BLaER1 treated with 17β-estradiol and CSF1 and Interleukin-3, amounts not matched to agents 10 nM and 100 nM (cell line): ENCODE results near the gene TET1.

Source experiments
- H3K27ac ChIP-seq, 11 experiments: shearing (Covaris generic); formaldehyde crosslinking; 2 replicates each; pipeline ENCODE4 v1.8.1; 2022
- H3K27me3 ChIP-seq, 11 experiments: shearing (Covaris generic); formaldehyde crosslinking; 2 replicates each; pipeline ENCODE4 v1.8.1; 2022
- H3K36me3 ChIP-seq, 11 experiments: shearing (Covaris generic); formaldehyde crosslinking; 2 replicates each; pipeline ENCODE4 v1.8.1; 2022
- H3K4me1 ChIP-seq, 10 experiments: shearing (Covaris generic); formaldehyde crosslinking; 2 replicates each; pipeline ENCODE4 v1.8.1; 2022
- H3K4me2 ChIP-seq, 11 experiments: shearing (Covaris generic); formaldehyde crosslinking; 2 replicates each; pipeline ENCODE4 v1.8.1; 2022
- H3K4me3 ChIP-seq, 10 experiments: shearing (Covaris generic); formaldehyde crosslinking; 2 replicates each; pipeline ENCODE4 v1.8.1; 2022
- H3K9ac ChIP-seq, 11 experiments: shearing (Covaris generic); formaldehyde crosslinking; 2 replicates each; pipeline ENCODE4 v1.8.1; 2022
- H3K9me3 ChIP-seq, 11 experiments: shearing (Covaris generic); formaldehyde crosslinking; replicated peaks in 1 of 11; 2 replicates each; pipeline ENCODE4 v1.8.1; 2022
- H4K20me1 ChIP-seq, 11 experiments: shearing (Covaris generic); formaldehyde crosslinking; 2 replicates each; pipeline ENCODE4 v1.8.1; 2022
- Cebpa-rat ChIP-seq, 11 experiments: shearing (Covaris generic); IDR thresholded peaks; 2 replicates each; pipeline ENCODE4 v1.8.1; 2022

TET1 gene

DNA sequence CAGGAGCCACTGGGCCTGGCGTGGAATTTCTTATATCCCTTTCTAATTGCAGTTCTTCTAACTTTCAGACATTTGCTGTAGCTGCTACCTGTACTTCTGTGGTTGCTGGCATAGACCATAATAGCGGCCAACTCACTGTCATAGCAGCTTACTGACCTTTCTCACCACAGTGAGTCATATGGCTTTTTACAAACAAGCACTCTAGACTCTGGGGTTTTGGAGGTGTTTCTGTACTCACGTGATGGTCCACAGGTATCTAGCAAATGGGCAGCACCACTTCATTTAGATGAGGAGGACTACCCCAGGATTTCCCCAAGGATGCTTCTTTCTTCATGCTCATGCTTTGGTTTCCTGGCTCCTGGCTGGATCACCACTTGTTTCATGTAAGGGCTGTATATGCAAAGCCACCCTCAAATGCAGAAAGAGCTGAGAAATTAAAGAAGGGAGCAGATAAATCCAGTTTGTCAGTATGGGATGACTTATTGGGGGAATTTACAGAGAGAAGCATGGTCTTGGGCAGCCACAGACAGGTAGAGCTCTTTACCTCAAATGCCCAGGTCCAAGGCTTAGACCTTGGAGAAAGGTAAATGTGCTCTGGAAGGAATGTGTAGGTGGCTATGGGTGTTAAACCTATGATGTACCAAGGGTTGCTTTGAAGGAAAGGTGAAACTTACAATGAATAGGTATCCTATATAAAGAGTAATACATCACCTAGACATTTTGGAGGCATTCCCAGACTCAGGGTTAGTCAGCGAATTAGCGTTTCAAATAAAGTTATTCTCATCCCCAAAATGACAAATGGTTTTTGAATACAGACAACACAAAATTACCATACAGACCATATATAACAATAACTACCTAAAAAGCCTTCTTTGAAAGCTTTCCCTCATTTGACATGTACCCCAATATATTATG, 16.9 kb upstream of the TET1 start:
- Histone ChIP-seq H3K4me3 (no peak overlapping the region), H3K36me3 (no peaks in the 10 kb centered on the region), H4K20me1 (no peaks in the 10 kb centered on the region), H3K27ac (no peak overlapping the region), H3K9me3 (no peaks in the 10 kb centered on the region), H3K4me1 (no peaks in the 10 kb centered on the region), H3K4me2 (no peak overlapping the region), H3K27me3 (no peaks in the 10 kb centered on the region), H3K9ac (no peak overlapping the region)
- no peak for TF ChIP-seq Cebpa-rat (IDR thresholded peaks at IDR 0.05)

DNA sequence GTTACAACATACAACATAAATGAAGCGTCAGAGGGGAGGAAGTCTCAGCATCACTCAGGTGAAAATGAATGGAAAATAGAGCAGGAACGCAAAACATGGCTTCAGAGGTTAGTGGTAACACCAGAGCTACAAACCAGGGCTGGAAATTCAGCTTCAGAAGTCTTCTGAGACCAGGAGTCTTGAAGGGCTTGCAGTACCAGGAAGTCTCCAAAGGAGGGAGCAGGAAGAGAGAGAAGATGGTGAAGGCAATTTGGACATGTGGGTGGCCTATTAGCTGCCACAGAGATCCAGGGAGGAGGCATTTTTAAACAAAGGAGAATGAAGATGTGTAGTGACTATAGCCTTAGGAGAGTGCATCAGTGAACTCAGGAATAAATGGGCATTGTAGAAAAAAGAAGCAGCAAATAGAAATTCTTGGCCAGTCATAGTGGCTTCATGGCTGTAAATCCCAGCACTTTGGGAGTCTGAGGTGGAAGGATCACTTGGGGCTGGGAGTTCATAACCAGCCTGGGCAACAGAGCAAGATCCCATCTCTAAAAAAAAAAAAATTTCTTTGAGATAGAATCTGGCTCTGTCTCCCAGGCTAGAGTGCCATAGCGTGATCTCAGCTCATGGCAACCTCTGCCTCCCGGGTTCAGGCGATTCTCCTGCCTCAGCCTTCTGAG, 9.3 kb upstream of the TET1 start:
- no peaks in the 10 kb centered on the region for H4K20me1 ChIP-seq
- no peak overlapping the region for H3K4me3 ChIP-seq
- H3K9me3 ChIP-seq, result no peaks in the 10 kb centered on the region
- no peaks in the 10 kb centered on the region for H3K36me3 ChIP-seq
- no peak overlapping the region for H3K27ac ChIP-seq
- no peak overlapping the region for H3K4me2 ChIP-seq
- peaks cover 0 to 8% (median 0%) of the 10 kb centered on the region in 11 experiments; a peak in 2 of 22 replicates for H3K27me3 ChIP-seq
- H3K4me1 ChIP-seq, result no peaks in the 10 kb centered on the region
- TF ChIP-seq Cebpa-rat (IDR thresholded peaks at IDR 0.05), result no peak
- H3K9ac ChIP-seq, result no peak overlapping the region

DNA sequence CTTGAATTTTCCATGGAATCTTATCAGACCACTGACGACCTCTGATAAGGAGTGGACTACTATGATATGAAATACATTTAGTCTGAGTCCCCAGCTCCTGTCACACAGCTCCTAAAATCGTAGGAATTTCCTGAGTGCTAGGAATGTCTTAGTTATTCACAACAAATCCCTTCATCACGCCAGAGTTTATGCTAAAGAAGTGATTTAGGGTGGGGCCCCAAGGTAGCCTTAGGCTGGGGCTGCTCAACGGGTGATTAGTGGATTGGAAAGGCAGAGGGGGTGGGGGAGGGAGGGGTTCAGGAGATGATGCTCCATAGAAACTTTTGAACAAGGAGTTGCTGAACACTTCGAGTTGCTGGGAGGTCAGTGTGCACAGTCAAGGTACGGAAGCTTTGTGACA, 7.0 kb upstream of the TET1 start:
- Histone ChIP-seq H3K36me3 (no peaks in the 10 kb centered on the region), H3K27ac (no peak overlapping the region), H3K9me3 (no peaks in the 10 kb centered on the region), H3K4me2 (no peak overlapping the region), H3K27me3 (peaks cover 3 to 30% (median 11%) of the 10 kb centered on the region in 11 experiments; a peak in 17 of 22 replicates), H3K4me3 (no peak overlapping the region), H4K20me1 (peaks cover 0 to 5% (median 0%) of the 10 kb centered on the region in 11 experiments; a peak in 3 of 22 replicates), H3K4me1 (no peaks in the 10 kb centered on the region), H3K9ac (no peak overlapping the region)
- no peak for TF ChIP-seq Cebpa-rat (IDR thresholded peaks at IDR 0.05)

DNA sequence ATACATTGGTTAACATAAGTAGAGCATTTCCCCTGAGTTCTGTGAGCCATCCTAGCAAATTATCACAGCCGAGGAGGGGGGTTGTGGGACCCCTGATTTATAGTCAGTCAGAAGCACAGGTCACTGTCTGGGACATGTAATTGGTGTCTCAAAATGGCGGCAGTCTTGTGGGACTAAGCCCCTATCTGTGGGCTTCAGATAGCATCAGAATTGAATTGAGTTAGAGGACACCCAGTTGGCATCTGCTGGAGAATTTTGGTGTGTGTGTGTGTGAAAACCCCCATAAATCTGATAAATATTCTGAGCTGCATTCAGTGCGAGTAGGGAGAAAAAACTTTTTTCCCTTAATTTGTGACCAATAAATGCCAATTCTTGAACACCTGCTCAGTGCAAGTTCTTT, 6.5 kb upstream of the TET1 start:
- TF ChIP-seq Cebpa-rat (IDR thresholded peaks at IDR 0.05), result no peak
- H3K9ac ChIP-seq, result no peak overlapping the region
- H4K20me1 ChIP-seq, result peaks cover 0 to 5% (median 0%) of the 10 kb centered on the region in 11 experiments; a peak in 3 of 22 replicates
- no peak overlapping the region for H3K27ac ChIP-seq
- no peaks in the 10 kb centered on the region for H3K4me1 ChIP-seq
- H3K4me2 ChIP-seq, result no peak overlapping the region
- H3K36me3 ChIP-seq, result no peaks in the 10 kb centered on the region
- H3K4me3 ChIP-seq, result no peak overlapping the region
- no peaks in the 10 kb centered on the region for H3K9me3 ChIP-seq
- H3K27me3 ChIP-seq, result peaks cover 7 to 35% (median 15%) of the 10 kb centered on the region in 11 experiments; a peak in 19 of 22 replicates

DNA sequence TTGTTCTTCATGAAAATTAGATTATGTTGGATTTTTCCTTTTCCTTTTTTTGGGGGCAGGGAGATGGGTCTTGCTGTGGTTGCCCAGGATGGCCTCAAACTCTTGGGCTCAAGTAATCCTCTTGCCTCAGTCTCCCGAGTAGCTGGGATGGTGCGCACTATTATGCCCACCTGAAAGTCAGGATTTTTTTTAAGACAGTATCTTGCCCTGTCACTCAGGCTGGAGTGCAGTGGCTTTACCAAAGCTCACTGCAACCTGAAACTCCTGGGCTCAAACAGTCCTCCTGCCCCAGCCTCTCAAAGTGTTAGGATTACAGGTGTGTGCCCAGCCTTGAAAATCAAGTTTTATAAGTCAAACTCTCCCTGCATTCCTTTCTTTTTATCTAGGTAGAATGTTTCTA, 1.7 kb upstream of the TET1 start:
- TF ChIP-seq Cebpa-rat (IDR thresholded peaks at IDR 0.05), result no peak
- H4K20me1 ChIP-seq, result peaks cover 0 to 33% (median 17%) of the 10 kb centered on the region in 11 experiments; a peak in 13 of 22 replicates

DNA sequence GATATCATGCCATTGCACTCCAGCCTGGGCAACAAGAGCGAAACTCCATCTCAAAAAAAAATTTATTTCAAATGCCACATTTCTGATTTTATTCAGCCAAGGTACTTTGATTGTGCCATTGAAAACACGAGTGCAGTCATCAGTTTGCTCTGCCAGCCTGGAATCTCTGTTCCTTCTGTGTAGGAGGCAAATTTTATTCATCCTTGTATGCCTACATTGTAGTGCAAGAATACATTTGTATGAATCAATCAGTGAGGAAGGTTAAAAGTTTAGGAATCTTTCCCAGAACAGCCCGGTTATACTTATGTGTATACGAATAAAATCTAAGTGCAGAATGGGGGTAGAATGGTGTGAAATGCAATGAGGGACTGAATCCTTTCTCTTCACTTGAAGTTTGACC, 886 bp upstream of the TET1 start:
- Histone ChIP-seq H3K4me3 (no peak overlapping the region), H3K27me3 (peaks cover 64 to 88% (median 72%) of the 10 kb centered on the region in 11 experiments), H3K9me3 (peaks cover 0 to 10% (median 0%) of the 10 kb centered on the region in 11 experiments; a peak in 5 of 22 replicates), H3K4me1 (peaks cover 0 to 13% (median 5%) of the 10 kb centered on the region in 10 experiments; a peak in 10 of 20 replicates), H3K27ac (no peak overlapping the region), H3K36me3 (no peaks in the 10 kb centered on the region), H3K4me2 (no peak overlapping the region), H4K20me1 (peaks cover 0 to 35% (median 17%) of the 10 kb centered on the region in 11 experiments; a peak in 13 of 22 replicates), H3K9ac (no peak overlapping the region)
- no peak for TF ChIP-seq Cebpa-rat (IDR thresholded peaks at IDR 0.05)

More for the DNA sequence above, 1.7 kb upstream of the TET1 start:
- H3K4me1 ChIP-seq, result peaks cover 0 to 13% (median 5%) of the 10 kb centered on the region in 10 experiments; a peak in 10 of 20 replicates
- no peak overlapping the region for H3K4me3 ChIP-seq
- H3K27me3 ChIP-seq, result peaks cover 56 to 81% (median 64%) of the 10 kb centered on the region in 11 experiments
- no peak overlapping the region for H3K4me2 ChIP-seq
- H3K9ac ChIP-seq, result no peak overlapping the region
- H3K27ac ChIP-seq, result no peak overlapping the region
- H3K36me3 ChIP-seq, result no peaks in the 10 kb centered on the region
- peaks cover 0 to 10% (median 0%) of the 10 kb centered on the region in 11 experiments; a peak in 5 of 22 replicates for H3K9me3 ChIP-seq

DNA sequence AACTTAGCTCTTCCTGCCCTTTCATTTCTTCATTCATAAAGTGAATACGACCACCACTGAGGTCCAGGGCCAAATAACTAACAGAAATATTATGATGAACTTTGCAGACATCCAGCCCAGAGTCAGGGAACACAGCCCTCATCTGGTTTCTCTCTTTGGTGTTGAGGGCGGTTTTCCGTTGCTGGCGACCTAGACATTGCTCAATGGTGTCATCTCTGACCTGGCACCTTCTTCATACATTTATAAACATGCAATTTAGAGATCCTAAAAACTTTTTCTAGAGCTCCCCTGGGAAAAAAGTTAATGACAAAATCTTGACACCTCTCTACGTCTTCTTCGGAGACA, 324 bp upstream of the TET1 start:
- peaks cover 0 to 13% (median 5%) of the 10 kb centered on the region in 10 experiments; a peak in 10 of 20 replicates for H3K4me1 ChIP-seq
- H4K20me1 ChIP-seq, result peaks cover 0 to 37% (median 17%) of the 10 kb centered on the region in 11 experiments; a peak in 13 of 22 replicates
- peak overlapping the region in 2 of 11 experiments; percentile 36 to 40; a peak in 3 of 22 replicates for H3K4me2 ChIP-seq
- no peak overlapping the region for H3K4me3 ChIP-seq
- no peaks in the 10 kb centered on the region for H3K36me3 ChIP-seq
- TF ChIP-seq Cebpa-rat (IDR thresholded peaks at IDR 0.05), result no peak
- H3K9ac ChIP-seq, result no peak overlapping the region
- H3K27me3 ChIP-seq, result peaks cover 70 to 91% (median 78%) of the 10 kb centered on the region in 11 experiments
- H3K9me3 ChIP-seq, result peaks cover 0 to 10% (median 0%) of the 10 kb centered on the region in 11 experiments; a peak in 5 of 22 replicates
- no peak overlapping the region for H3K27ac ChIP-seq

DNA sequence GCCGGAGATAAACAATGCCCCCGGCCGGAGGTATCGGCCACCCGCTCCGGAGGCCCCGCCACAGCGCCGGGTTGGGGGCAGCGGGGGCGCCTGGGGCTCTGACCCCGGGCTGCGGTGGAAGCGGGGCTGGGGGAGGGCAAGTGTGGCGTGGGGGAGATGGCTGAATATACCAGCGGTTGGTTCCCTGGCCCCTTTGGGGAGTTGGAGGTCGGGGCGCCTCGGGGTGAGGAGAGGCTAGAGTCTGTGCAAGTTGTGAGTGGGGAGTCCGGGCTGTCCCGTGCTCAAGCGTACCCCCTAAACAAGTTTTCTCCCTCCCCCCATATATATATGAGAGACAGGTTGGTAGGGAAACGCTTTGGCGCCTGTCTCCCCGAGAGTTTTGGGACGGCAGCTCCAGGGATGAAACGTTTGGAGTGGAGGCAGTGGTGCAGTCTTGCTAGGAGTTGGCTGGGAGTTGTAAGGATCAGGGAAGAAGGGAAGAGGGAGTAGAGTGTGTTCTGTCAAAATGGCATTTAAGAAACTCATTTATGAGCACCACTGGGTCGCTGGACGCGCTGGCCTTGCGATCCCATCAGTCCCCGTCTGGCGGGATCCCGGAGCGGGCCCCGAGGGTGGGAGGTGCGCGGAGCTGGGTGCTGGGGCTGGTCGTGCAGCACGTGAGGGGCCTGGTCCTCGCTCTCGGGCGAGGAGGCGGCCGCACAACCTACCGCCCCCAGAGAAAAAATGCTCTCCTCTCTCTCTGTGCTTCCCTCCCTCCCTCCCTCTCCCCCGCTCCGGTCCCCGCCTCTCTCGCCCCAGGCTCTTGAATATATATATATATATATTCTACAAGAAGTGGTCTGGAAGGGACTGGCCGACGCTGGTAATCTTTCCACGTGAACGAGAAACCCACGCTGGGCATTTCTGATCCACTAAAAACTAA, 1.1 kb downstream of the TET1 start:
- H3K9ac ChIP-seq, result no peak overlapping the region
- H3K4me3 ChIP-seq, result 0 out of 20 replicates have a peak overlapping the region, but pooled peaks of 1 of the 10 experiments have one; percentile 6
- H3K27ac ChIP-seq, result no peak overlapping the region
- peaks cover 0 to 13% (median 5%) of the 10 kb centered on the region in 10 experiments; a peak in 10 of 20 replicates for H3K4me1 ChIP-seq
- TF ChIP-seq Cebpa-rat (IDR thresholded peaks at IDR 0.05), result no peak
- peaks cover 0 to 41% (median 17%) of the 10 kb centered on the region in 11 experiments; a peak in 13 of 22 replicates for H4K20me1 ChIP-seq
- peaks cover 83 to 100% (median 91%) of the 10 kb centered on the region in 11 experiments for H3K27me3 ChIP-seq
- H3K9me3 ChIP-seq, result peaks cover 0 to 10% (median 0%) of the 10 kb centered on the region in 11 experiments; a peak in 5 of 22 replicates
- no peaks in the 10 kb centered on the region for H3K36me3 ChIP-seq
- no peak overlapping the region for H3K4me2 ChIP-seq
